Measurements from ENCODE around the gene C22orf39. TPM values are rescaled to one million over a fixed set of nuclear protein-coding genes. Genes with fewer than 3 reads are reported as not detected.

The C22orf39 gene
- total RNA-seq, 2 donors from 2014 or later = 57.4 to 85.8 TPM

DNA sequence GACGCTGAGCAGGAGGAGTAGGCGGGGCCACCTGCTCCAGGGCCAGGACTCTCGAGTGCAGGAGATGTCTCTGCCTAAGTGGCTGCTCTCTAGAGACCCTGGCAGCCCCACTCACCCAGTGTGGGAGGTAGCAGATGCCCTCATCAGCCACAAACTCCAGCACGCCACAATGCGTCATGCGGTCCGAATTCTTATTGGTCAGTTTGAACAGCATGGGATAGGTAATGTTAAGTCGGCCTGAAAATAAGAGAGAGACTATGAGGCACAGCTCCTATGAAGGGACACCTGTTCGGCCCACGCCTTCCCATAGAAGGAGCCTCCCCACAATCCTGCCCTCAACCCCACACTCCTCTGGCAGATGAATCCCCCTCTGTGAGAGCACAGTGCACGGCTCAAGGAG, 24.1 kb upstream of the C22orf39 start:
- intact Hi-C loops (cut with DNase I) = loop anchor here (10.0 kb wide), 1 partner anchor 327 kb away; the partner anchor contains the start of gene ESS2
- H3K4me1 ChIP-seq (replicated peaks) = no peaks in the 10 kb centered on the region
- 89% methylated on average over 11 of the region's 11 CpGs for WGBS

DNA sequence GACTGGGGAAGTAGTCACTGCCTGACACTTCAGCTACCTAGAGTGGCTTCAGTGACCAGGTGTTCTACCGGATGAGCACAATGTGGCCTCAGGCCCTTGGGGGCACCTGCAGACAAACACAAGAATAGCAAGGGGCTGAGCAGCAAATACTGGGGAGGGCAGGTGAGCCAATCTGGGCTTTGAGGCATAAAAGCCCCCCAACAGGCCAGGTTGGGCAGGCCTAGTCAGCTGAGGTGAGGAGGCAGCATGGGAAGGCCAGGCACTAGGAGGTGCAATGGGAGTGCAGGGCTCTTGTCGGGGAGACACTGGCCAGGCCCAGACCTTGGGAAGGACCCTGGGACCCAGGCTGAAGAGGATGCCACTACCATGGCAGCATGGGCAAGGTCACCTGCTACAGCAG, 22.5 kb upstream of the C22orf39 start:
- no peaks in the 10 kb centered on the region for H3K9me3 ChIP-seq
- H3K4me1 ChIP-seq (replicated peaks) = no peaks in the 10 kb centered on the region
- peaks cover 20 to 52% of the 10 kb centered on the region in 2 donors for H3K36me3 ChIP-seq
- H3K27me3 ChIP-seq (replicated peaks; ENCODE audit: insufficient read depth) = no peaks in the 10 kb centered on the region
- no peak overlapping the region for H3K4me3 ChIP-seq
- intact Hi-C loops (cut with DNase I) = loop anchor here (10.0 kb wide), 1 partner anchor 325 kb away; the partner anchor contains the start of gene ESS2
- no peak overlapping the region for H3K27ac ChIP-seq
- TF ChIP-seq, protein P1, sequence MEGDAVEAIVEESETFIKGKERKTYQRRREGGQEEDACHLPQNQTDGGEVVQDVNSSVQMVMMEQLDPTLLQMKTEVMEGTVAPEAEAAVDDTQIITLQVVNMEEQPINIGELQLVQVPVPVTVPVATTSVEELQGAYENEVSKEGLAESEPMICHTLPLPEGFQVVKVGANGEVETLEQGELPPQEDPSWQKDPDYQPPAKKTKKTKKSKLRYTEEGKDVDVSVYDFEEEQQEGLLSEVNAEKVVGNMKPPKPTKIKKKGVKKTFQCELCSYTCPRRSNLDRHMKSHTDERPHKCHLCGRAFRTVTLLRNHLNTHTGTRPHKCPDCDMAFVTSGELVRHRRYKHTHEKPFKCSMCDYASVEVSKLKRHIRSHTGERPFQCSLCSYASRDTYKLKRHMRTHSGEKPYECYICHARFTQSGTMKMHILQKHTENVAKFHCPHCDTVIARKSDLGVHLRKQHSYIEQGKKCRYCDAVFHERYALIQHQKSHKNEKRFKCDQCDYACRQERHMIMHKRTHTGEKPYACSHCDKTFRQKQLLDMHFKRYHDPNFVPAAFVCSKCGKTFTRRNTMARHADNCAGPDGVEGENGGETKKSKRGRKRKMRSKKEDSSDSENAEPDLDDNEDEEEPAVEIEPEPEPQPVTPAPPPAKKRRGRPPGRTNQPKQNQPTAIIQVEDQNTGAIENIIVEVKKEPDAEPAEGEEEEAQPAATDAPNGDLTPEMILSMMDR (IDR thresholded peaks at IDR 0.05) = no peak
- no peak for TF ChIP-seq POLR2A (IDR thresholded peaks at IDR 0.05)
- TF ChIP-seq POLR2AphosphoS5 (IDR thresholded peaks at IDR 0.05) = no peak
- DNase-seq (ENCODE audit: low spot score) = no peak
- WGBS = 100% methylated on average over 1 of the region's 2 CpGs

More for the DNA sequence above, 24.1 kb upstream of the C22orf39 start:
- H3K36me3 ChIP-seq = peaks cover 19 to 45% of the 10 kb centered on the region in 2 donors
- no peaks in the 10 kb centered on the region for H3K9me3 ChIP-seq
- no peak overlapping the region for H3K27ac ChIP-seq
- no peak for TF ChIP-seq POLR2AphosphoS5 (IDR thresholded peaks at IDR 0.05)
- H3K4me3 ChIP-seq = no peak overlapping the region
- no peak for DNase-seq (ENCODE audit: low spot score)
- no peaks in the 10 kb centered on the region for H3K27me3 ChIP-seq (replicated peaks; ENCODE audit: insufficient read depth)

DNA sequence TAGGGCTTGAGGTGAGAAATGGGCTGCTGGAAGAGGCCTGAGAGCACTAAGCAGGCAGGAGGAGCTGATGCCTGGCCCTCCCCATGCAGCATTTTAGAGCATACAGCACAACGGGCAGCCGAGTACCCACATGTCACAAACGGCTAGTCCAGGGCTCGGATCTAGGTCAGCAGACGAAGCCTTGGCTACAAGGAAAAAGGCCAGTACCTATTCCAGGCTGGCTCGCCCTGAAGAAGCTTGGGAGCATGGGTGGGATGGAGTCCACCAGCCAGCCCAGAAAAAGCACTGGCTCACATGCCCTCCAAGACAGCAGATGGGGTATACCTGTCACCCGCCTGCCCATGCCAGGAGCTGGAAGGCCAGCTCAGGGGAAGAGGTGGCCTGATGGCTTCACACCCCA, 21.9 kb upstream of the C22orf39 start:
- TF ChIP-seq POLR2AphosphoS5 (IDR thresholded peaks at IDR 0.05) = no peak
- no peak for TF ChIP-seq POLR2A (IDR thresholded peaks at IDR 0.05)
- TF ChIP-seq, protein P1 (IDR thresholded peaks at IDR 0.05) = no peak
- Histone ChIP-seq H3K27ac (no peak overlapping the region), H3K9me3 (no peaks in the 10 kb centered on the region), H3K27me3 (replicated peaks; ENCODE audit: insufficient read depth) (no peaks in the 10 kb centered on the region), H3K4me1 (replicated peaks) (no peaks in the 10 kb centered on the region), H3K36me3 (peaks cover 26 to 54% of the 10 kb centered on the region in 2 donors), H3K4me3 (no peak overlapping the region)
- DNase-seq (ENCODE audit: low spot score) = no peak
- WGBS = 91% methylated on average over 7 of the region's 7 CpGs
- intact Hi-C loops (cut with DNase I) = no loop called here

DNA sequence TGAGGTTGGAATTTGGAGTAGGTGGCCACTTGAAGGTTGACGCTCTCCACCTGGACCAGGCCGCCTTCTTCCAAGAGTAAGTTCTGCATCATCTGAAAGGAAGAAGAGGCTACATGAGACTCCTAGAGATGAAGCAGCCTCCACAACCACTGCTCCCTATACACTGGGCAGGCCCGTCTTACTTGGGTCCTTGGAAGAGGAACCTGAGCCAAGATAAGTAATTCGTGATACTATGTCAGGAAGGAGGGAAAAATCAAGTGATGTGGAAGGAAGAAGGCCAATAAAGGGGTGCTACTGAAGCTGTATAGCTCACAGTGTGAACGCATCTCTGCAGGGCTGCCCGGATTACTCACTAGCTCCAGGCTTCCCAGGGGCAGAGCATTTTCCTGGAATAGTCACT, 20.4 kb upstream of the C22orf39 start:
- intact Hi-C loops (cut with DNase I) = no loop called here
- Histone ChIP-seq H3K4me3 (no peak overlapping the region), H3K4me1 (replicated peaks) (no peaks in the 10 kb centered on the region), H3K27ac (no peak overlapping the region), H3K27me3 (replicated peaks; ENCODE audit: insufficient read depth) (no peaks in the 10 kb centered on the region), H3K9me3 (no peaks in the 10 kb centered on the region), H3K36me3 (peaks cover 30 to 54% of the 10 kb centered on the region in 2 donors)
- no peak for DNase-seq (ENCODE audit: low spot score)
- TF ChIP-seq POLR2AphosphoS5 (IDR thresholded peaks at IDR 0.05) = no peak
- TF ChIP-seq, protein P1 (IDR thresholded peaks at IDR 0.05) = no peak
- 94% methylated on average over 6 of the region's 6 CpGs for WGBS

DNA sequence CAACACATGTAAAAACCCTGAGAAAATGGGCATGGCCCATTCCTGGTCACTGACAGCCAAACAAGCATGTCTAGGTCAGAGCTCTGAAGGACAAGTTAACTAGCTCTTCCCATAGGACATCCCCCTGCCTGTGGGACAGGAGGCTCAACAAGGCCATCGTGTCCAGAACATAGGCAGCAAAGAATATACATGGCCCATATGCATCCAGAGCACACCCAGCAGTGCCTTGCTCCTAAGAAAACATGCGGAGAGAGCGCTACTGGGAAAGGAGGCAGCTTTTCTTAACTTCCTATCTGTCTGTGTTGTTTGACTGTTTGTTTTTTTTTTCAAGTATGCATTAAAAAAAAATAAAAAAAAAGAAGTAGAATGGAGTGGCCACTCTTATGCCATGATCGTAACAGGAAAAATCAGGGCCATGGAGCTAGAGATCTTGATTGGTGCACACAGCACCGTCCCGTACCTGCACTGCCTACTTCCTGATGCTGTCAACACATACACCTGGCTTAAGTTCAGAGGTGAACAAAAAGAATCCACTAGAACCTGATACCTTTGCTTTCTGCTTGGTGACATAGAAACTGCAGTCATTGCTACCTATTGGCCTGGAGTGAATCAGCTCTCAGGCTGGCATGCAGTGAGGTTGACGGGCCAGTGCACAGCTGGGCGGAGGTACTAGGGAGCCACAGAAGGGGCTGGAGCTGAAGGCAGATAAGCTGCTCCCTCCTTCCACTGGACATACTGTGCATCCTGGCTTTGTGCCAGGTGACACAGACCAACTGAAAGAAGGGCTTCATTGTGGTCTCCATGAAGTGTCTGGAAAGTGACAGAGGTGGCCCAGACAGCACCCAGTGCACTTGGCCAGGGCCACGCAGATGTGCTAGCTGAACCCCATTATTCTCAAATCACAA, 19.6 kb upstream of the C22orf39 start:
- no peak for DNase-seq (ENCODE audit: low spot score)
- peaks cover 25 to 54% of the 10 kb centered on the region in 2 donors for H3K36me3 ChIP-seq
- WGBS = 94% methylated on average over 9 of the region's 9 CpGs

More for the DNA sequence above, 19.6 kb upstream of the C22orf39 start:
- no peaks in the 10 kb centered on the region for H3K4me1 ChIP-seq (replicated peaks)
- H3K4me3 ChIP-seq = no peak overlapping the region
- H3K27ac ChIP-seq = no peak overlapping the region
- TF ChIP-seq POLR2A (IDR thresholded peaks at IDR 0.05) = no peak
- TF ChIP-seq, protein P1 (IDR thresholded peaks at IDR 0.05) = no peak
- no peak for TF ChIP-seq POLR2AphosphoS5 (IDR thresholded peaks at IDR 0.05)
- no peaks in the 10 kb centered on the region for H3K9me3 ChIP-seq
- H3K27me3 ChIP-seq (replicated peaks; ENCODE audit: insufficient read depth) = no peaks in the 10 kb centered on the region
- intact Hi-C loops (cut with DNase I) = no loop called here

All from prostate gland (tissue), 2 donors.